Upper lobe of left lung (tissue), 4 donors: ENCODE results near the gene ELOVL5.

ENCODE experiments used
- EP300 ChIP-seq, 4 donors: sonication (generic); formaldehyde crosslinking; IDR thresholded peaks; one replicate each; pipeline ENCODE4 v1.5.1; 2017; ENCODE audit warnings: antibody characterized with exemption in 4 of 4, control low read depth in 2 of 4
- POLR2A ChIP-seq, 4 donors: fragments of 450-650 bp; IDR thresholded peaks; one replicate each; pipeline ENCODE4 v1.5.1; 2016 to 2017; ENCODE audit warnings: antibody characterized with exemption in 4 of 4, mild to moderate bottlenecking in 2 of 4
- POLR2AphosphoS5 ChIP-seq, 2 donors: sonication (generic); formaldehyde crosslinking; IDR thresholded peaks; one replicate each; pipeline ENCODE4 v1.5.1; 2017; ENCODE audit warnings: antibody characterized with exemption in 2 of 2
- TF ChIP-seq, protein P1 (sequence below), 6 experiments: fragments of 450-650 bp in 4 of 6; fragments of 200-600 bp in 2 of 6; sonication (generic) in 2 of 6; IDR thresholded peaks; one replicate each; pipeline ENCODE4 v1.5.1; 2016 to 2019; ENCODE audit warnings: antibody characterized with exemption in 6 of 6

DNA sequence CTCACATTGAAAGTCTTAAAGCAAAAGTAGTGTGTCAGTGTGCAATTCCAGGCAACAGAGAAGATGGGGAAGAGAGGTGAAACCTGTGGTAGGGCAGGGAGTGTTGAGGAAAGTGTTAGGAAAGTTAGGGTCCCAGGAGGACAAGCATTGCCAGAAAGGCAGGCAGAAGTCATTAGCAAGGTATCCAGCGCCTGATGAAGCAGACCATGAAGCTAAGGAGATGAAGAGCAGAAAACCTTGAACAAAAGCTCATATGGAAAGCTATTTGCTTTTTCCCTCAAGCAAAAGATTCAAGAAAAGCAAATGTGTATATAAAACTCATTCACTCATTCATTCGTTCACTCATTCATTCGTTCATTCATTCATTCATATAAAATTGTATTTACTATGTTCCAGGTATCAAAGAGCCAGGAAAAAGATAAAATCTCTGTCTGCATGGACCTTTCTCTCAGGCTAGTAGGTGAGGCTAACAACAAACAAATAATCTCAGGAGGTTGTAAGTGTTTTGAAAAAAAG is 96.5 kb downstream of the ELOVL5 start:
- TF ChIP-seq, protein P1, sequence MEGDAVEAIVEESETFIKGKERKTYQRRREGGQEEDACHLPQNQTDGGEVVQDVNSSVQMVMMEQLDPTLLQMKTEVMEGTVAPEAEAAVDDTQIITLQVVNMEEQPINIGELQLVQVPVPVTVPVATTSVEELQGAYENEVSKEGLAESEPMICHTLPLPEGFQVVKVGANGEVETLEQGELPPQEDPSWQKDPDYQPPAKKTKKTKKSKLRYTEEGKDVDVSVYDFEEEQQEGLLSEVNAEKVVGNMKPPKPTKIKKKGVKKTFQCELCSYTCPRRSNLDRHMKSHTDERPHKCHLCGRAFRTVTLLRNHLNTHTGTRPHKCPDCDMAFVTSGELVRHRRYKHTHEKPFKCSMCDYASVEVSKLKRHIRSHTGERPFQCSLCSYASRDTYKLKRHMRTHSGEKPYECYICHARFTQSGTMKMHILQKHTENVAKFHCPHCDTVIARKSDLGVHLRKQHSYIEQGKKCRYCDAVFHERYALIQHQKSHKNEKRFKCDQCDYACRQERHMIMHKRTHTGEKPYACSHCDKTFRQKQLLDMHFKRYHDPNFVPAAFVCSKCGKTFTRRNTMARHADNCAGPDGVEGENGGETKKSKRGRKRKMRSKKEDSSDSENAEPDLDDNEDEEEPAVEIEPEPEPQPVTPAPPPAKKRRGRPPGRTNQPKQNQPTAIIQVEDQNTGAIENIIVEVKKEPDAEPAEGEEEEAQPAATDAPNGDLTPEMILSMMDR (IDR thresholded peaks at IDR 0.05) = no peak
- no peak for TF ChIP-seq POLR2A (IDR thresholded peaks at IDR 0.05)
- no peak for TF ChIP-seq EP300 (IDR thresholded peaks at IDR 0.05)
- TF ChIP-seq POLR2AphosphoS5 (IDR thresholded peaks at IDR 0.05) = no peak
